Panc1 (cell line): ENCODE measurements around the gene FBXO31. TPM values are rescaled to one million over a fixed set of nuclear protein-coding genes. Genes with fewer than 3 reads are reported as not detected.

Experiments used
- ATAC-seq: fragments of 200-7000 bp; cut with Tn5 transposase; 2 replicates; pipeline ENCODE4 v1.9.1; 2020; ENCODE audit warnings: mild to moderate bottlenecking, moderate library complexity
- BruUV-seq: library from RNA; stranded (reverse); fragments of 400-500 nt; replicated peaks from 2 replicates; lab custom pipeline; 2021; lab: Mats Ljungman, UMichigan
- CTCF ChIA-PET: fragments of 300-600 bp; sonication (Branson Sonifier 250); formaldehyde crosslinking; loops from one replicate; lab custom pipeline; 2022; ENCODE audit warnings: antibody characterized with exemption; lab: Charles Lee
- POLR2A ChIA-PET: fragments of 300-600 bp; sonication (Branson Sonifier 250); formaldehyde crosslinking; loops from one replicate; lab custom pipeline; 2022; ENCODE audit warnings: antibody characterized with exemption; lab: Charles Lee
- DNase-seq: peaks from one replicate; pipeline ENCODE4 v3.0.0-alpha.2; 2010; ENCODE audit warnings: low read depth, low spot score
- H3K27ac ChIP-seq: 2 replicates; pipeline ENCODE4 v1.5.1; 2011; ENCODE audit warnings: mild to moderate bottlenecking, low read length, inconsistent platforms
- H3K27me3 ChIP-seq: fragments of 200-500 bp; sonication (Bioruptor generic); 2 replicates; pipeline ENCODE4 v1.6.0; 2014; ENCODE audit warnings: low read length, inconsistent platforms; ENCODE audit not compliant: control insufficient read depth, insufficient read depth
- H3K36me3 ChIP-seq: fragments of 200-500 bp; sonication (Bioruptor generic); 2 replicates; pipeline ENCODE4 v1.5.1; 2014; ENCODE audit warnings: inconsistent platforms, mild to moderate bottlenecking, low read length, moderate library complexity; ENCODE audit not compliant: control insufficient read depth, insufficient read depth
- H3K4me1 ChIP-seq: 2 replicates; pipeline ENCODE4 v1.5.1; 2011; ENCODE audit warnings: inconsistent platforms, mild to moderate bottlenecking, low read length, moderate library complexity; ENCODE audit not compliant: control insufficient read depth, insufficient read depth
- H3K4me3 ChIP-seq, 2 experiments: 2 replicates each; pipeline ENCODE4 v1.5.1; 2011 to 2012; ENCODE audit warnings: low read depth in 2 of 2, low read length in 2 of 2, mild to moderate bottlenecking in 2 of 2, inconsistent platforms in 1 of 2, moderate library complexity in 1 of 2
- H3K9me3 ChIP-seq: fragments of 200-500 bp; sonication (Bioruptor generic); 2 replicates; pipeline ENCODE4 v1.5.1; 2014; ENCODE audit warnings: low read depth, mild to moderate bottlenecking, inconsistent platforms, low read length, moderate library complexity; ENCODE audit not compliant: control insufficient read depth, insufficient read depth
- CTCF ChIP-seq: fragments of 450-650 bp; IDR thresholded peaks from 2 replicates; pipeline ENCODE4 v1.5.1; 2017; ENCODE audit warnings: mild to moderate bottlenecking
- POLR2AphosphoS5 ChIP-seq: IDR thresholded peaks from 2 replicates; pipeline ENCODE4 v1.6.1; 2012; ENCODE audit warnings: mild to moderate bottlenecking, low read depth, low read length, moderate library complexity
- REST ChIP-seq, 2 experiments: IDR thresholded peaks; 2 replicates each; pipeline ENCODE4 v1.6.1; 2011 to 2012; ENCODE audit warnings: low read depth in 2 of 2, control low read depth in 1 of 2, low read length in 1 of 2, mild to moderate bottlenecking in 1 of 2, moderate library complexity in 1 of 2; ENCODE audit not compliant: insufficient read depth in 1 of 2
- SIN3A ChIP-seq: IDR thresholded peaks from 2 replicates; pipeline ENCODE4 v1.6.1; 2012; ENCODE audit warnings: low read depth, mild to moderate bottlenecking, low read length, moderate library complexity, borderline replicate concordance; ENCODE audit not compliant: insufficient read depth
- TCF7L2 ChIP-seq: IDR thresholded peaks from 2 replicates; pipeline ENCODE4 v1.6.1; 2011; ENCODE audit warnings: mild to moderate bottlenecking, low read depth, low read length, inconsistent platforms
- in situ Hi-C: cut with HindIII; loops from 2 replicates; pipeline ENCODE4 v1.10.0; 2016; ENCODE audit warnings: low sequenced_read_pairs, low pct_unique_long_range_greater_than_20kb
- intact Hi-C: fragments of 100-400 bp; cut with micrococcal nuclease; formaldehyde crosslinking; loops from one replicate; pipeline ENCODE4 v1.10.0; 2022; ENCODE audit not compliant: unreplicated experiment
- total RNA-seq: library from RNA; stranded (reverse); gene quantifications from one replicate; pipeline ENCODE4 v1.2.1, GENCODE V29; 2021; ENCODE audit not compliant: unreplicated experiment

FBXO31 gene
- total RNA-seq, 1 experiment from 2014 or later, result 22.4 TPM

- no peaks in the 10 kb centered on the region for H3K9me3 ChIP-seq
- intact Hi-C loops (no loop called here), in situ Hi-C loops (no loop called here)
- ChIA-PET POLR2A (no interaction called here), CTCF (no interaction called here)
- no TSS peak for BruUV-seq
- H3K27me3 ChIP-seq, result no peaks in the 10 kb centered on the region
- no peak overlapping the region for H3K4me3 ChIP-seq
- no peaks in the 10 kb centered on the region; the same call in 1 of the 2 replicates for H3K36me3 ChIP-seq
- no peak for ATAC-seq
- no peaks in the 10 kb centered on the region for H3K4me1 ChIP-seq
- H3K27ac ChIP-seq, result no peak overlapping the region
- no peak for DNase-seq
- no peak for TF ChIP-seq SIN3A
- no peak for TF ChIP-seq CTCF
- no peak for TF ChIP-seq TCF7L2
- TF ChIP-seq POLR2AphosphoS5, result no peak
- no peak for TF ChIP-seq REST (IDR thresholded peaks at IDR 0.05; ENCODE audit: insufficient read depth in 1 of 2, low read depth in 2 of 2, low read length in 1 of 2)
Measured at GRCh38 chr16:87361916-87362619, 21.5 kb downstream of the FBXO31 start.

- H3K27ac ChIP-seq, result no peak overlapping the region
- H3K4me1 ChIP-seq, result no peaks in the 10 kb centered on the region
- no peaks in the 10 kb centered on the region for H3K27me3 ChIP-seq
- POLR2A ChIA-PET, result no interaction called here
- DNase-seq (no peak), ATAC-seq (no peak)
- no peaks in the 10 kb centered on the region for H3K9me3 ChIP-seq
- in situ Hi-C loops, result no loop called here
- H3K36me3 ChIP-seq, result no peaks in the 10 kb centered on the region; the same call in 1 of the 2 replicates
- no peak for TF ChIP-seq POLR2AphosphoS5
- no peak for TF ChIP-seq TCF7L2
- no peak for TF ChIP-seq SIN3A
- TF ChIP-seq CTCF, result no peak
- TF ChIP-seq REST (IDR thresholded peaks at IDR 0.05; ENCODE audit: insufficient read depth in 1 of 2, low read depth in 2 of 2, low read length in 1 of 2), result no peak
- no peak overlapping the region for H3K4me3 ChIP-seq
- intact Hi-C loops, result no loop called here
- CTCF ChIA-PET, result no interaction called here
- no TSS peak for BruUV-seq
Measured at GRCh38 chr16:87360862-87361610, 22.5 kb downstream of the FBXO31 start.
